Neural progenitor cell (in vitro differentiated cells): ENCODE results near the gene CCDC33.

Source experiments
- EZH2phosphoT487 ChIP-seq: fragments of 200-600 bp; sonication (generic); IDR thresholded peaks from 2 replicates; pipeline ENCODE4 v1.6.1; 2017; ENCODE audit warnings: antibody characterized with exemption
- TF ChIP-seq, protein P1 (sequence below): fragments of 200-600 bp; sonication (generic); IDR thresholded peaks from 2 replicates; pipeline ENCODE4 v1.5.1; 2017; ENCODE audit warnings: antibody characterized with exemption, mild to moderate bottlenecking

DNA sequence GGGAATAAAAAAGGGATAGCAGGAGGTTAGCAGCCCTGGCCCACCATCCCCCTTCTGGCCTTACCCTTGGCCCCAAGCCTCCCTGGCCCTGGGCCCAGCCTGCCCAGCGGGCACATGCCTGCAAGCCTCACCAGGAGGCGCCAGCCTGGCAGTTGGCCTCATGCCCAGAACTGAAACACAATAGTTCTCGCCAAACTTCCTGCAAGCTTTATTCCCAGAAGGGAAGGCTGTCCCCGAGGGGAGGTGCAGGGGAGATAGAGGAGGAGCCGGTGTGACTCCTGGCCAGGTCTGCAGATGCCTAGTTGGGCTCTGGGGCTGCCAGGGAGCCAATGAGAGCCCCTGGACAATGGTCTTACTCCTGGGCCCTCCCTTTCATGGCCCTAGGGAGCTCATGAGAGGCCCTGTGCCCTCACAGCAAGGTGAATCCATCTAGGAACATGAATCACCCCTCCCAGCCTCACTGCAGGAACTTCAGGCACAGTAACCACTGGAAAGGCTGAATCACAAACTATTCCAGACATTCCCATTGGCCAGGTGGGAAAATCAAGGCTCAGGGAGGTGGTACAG is 4.0 kb downstream of the CCDC33 start:
- TF ChIP-seq, protein P1, sequence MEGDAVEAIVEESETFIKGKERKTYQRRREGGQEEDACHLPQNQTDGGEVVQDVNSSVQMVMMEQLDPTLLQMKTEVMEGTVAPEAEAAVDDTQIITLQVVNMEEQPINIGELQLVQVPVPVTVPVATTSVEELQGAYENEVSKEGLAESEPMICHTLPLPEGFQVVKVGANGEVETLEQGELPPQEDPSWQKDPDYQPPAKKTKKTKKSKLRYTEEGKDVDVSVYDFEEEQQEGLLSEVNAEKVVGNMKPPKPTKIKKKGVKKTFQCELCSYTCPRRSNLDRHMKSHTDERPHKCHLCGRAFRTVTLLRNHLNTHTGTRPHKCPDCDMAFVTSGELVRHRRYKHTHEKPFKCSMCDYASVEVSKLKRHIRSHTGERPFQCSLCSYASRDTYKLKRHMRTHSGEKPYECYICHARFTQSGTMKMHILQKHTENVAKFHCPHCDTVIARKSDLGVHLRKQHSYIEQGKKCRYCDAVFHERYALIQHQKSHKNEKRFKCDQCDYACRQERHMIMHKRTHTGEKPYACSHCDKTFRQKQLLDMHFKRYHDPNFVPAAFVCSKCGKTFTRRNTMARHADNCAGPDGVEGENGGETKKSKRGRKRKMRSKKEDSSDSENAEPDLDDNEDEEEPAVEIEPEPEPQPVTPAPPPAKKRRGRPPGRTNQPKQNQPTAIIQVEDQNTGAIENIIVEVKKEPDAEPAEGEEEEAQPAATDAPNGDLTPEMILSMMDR: no peak
- no peak for TF ChIP-seq EZH2phosphoT487
